GM12878 (cell line): Measurements from ENCODE around the gene SRSF1. TPM values are rescaled to one million over a fixed set of nuclear protein-coding genes. Genes with fewer than 3 reads are reported as not detected.

Source experiments
- ATAC-seq: fragments of 200-7000 bp; cut with Tn5 transposase; 3 replicates; pipeline ENCODE4 v1.9.1; 2020; ENCODE audit warnings: mild to moderate bottlenecking, moderate library complexity
- BruUV-seq: library from RNA; stranded (reverse); fragments of 400-500 nt; replicated peaks from 2 replicates; lab custom pipeline; 2021; lab: Mats Ljungman, UMichigan
- CTCF ChIA-PET: fragments of 300-600 bp; sonication (Branson Sonifier 250); formaldehyde crosslinking; extraction: SDS; loops from one replicate; lab custom pipeline; 2021; ENCODE audit warnings: inconsistent platforms; lab: Yijun Ruan, JAX
- POLR2A ChIA-PET: fragments of 350-600 bp; formaldehyde crosslinking; extraction: SDS; loops from one replicate; lab custom pipeline; 2021; ENCODE audit warnings: inconsistent platforms; lab: Charles Lee
- RAD21 ChIA-PET: fragments of 300-600 bp; sonication (Branson Sonifier 250); formaldehyde crosslinking; loops from one replicate; lab custom pipeline; 2023; ENCODE audit warnings: antibody characterized with exemption; ENCODE audit not compliant: unreplicated experiment; lab: Charles Lee
- SMC1A ChIA-PET: fragments of 300-600 bp; sonication (Branson Sonifier 250); formaldehyde crosslinking; loops from one replicate; lab custom pipeline; 2023; ENCODE audit not compliant: unreplicated experiment, uncharacterized antibody; lab: Charles Lee
- DNase-seq: peaks from one replicate; pipeline ENCODE4 v3.0.0-alpha.2; 2011; ENCODE audit warnings: low read depth, low spot score
- FAIRE-seq: peaks from 3 replicates; lab custom pipeline; 2011; peaks lifted over from hg19 to GRCh38; lab: Jason Lieb, UNC
- H2AFZ ChIP-seq: 2 replicates; pipeline ENCODE4 v1.6.0; 2011; ENCODE audit warnings: low read depth, low read length, control low read depth; ENCODE audit not compliant: control insufficient read depth
- H3K27ac ChIP-seq: 2 replicates; pipeline ENCODE4 v1.5.1; 2011; ENCODE audit warnings: control low read depth; ENCODE audit not compliant: control insufficient read depth, insufficient read depth
- H3K27me3 ChIP-seq, 2 experiments: replicated peaks in 1 of 2; 2 replicates each; pipeline versions ENCODE4 v1.6.0 to v1.6.1; 2011; ENCODE audit warnings: low read length in 1 of 2; ENCODE audit not compliant: control insufficient read depth in 2 of 2, insufficient read depth in 2 of 2
- H3K36me3 ChIP-seq, 2 experiments: 2 replicates each; pipeline ENCODE4 v1.5.1; 2011; ENCODE audit warnings: low read length in 1 of 2; ENCODE audit not compliant: control insufficient read depth in 2 of 2, insufficient read depth in 2 of 2
- H3K4me1 ChIP-seq: 2 replicates; pipeline ENCODE4 v1.6.1; 2011; ENCODE audit warnings: mild to moderate bottlenecking, low read length, moderate library complexity, mixed read lengths; ENCODE audit not compliant: control insufficient read depth, insufficient read depth
- H3K4me2 ChIP-seq: 2 replicates; pipeline ENCODE4 v1.6.0; 2011; ENCODE audit warnings: control low read depth; ENCODE audit not compliant: control insufficient read depth, insufficient read depth
- H3K4me3 ChIP-seq: fragments of 200-600 bp; sonication (generic); 2 replicates; pipeline ENCODE4 v1.5.1; 2016
- H3K79me2 ChIP-seq: 2 replicates; pipeline ENCODE4 v1.6.0; 2011; ENCODE audit warnings: low read length; ENCODE audit not compliant: control insufficient read depth, insufficient read depth
- H3K9ac ChIP-seq: 2 replicates; pipeline ENCODE4 v1.8.0; 2011; ENCODE audit warnings: low read length, control low read depth, mixed read lengths; ENCODE audit not compliant: control insufficient read depth, insufficient read depth
- H3K9me3 ChIP-seq: replicated peaks from 3 replicates; pipeline ENCODE4 v1.5.1; 2011; ENCODE audit warnings: mild to moderate bottlenecking, low read length; ENCODE audit not compliant: control insufficient read depth, insufficient read depth
- H4K20me1 ChIP-seq: 2 replicates; pipeline ENCODE4 v1.6.0; 2011; ENCODE audit not compliant: control insufficient read depth, insufficient read depth
- CBFB ChIP-seq: IDR thresholded peaks from 2 replicates; pipeline ENCODE4 v1.6.1; 2016; ENCODE audit warnings: antibody characterized with exemption, low read depth
- CHD2 ChIP-seq: IDR thresholded peaks from 2 replicates; pipeline ENCODE4 v1.6.1; 2011; ENCODE audit warnings: low read depth, low read length, improper control_type of control experiment, borderline replicate concordance
- CREB1 ChIP-seq: IDR thresholded peaks from 2 replicates; pipeline ENCODE4 v1.6.1; 2012; ENCODE audit warnings: low read depth, mild to moderate bottlenecking, inconsistent platforms
- HDAC2 ChIP-seq: fragments of 200-600 bp; sonication (generic); IDR thresholded peaks from 2 replicates; pipeline ENCODE4 v1.6.1; 2017
- IRF4 ChIP-seq: IDR thresholded peaks from 2 replicates; pipeline ENCODE4 v1.6.1; 2011; ENCODE audit warnings: low read depth, low read length
- JUNB ChIP-seq: IDR thresholded peaks from 2 replicates; pipeline ENCODE4 v1.6.1; 2016; ENCODE audit warnings: antibody characterized with exemption, mild to moderate bottlenecking
- KAT2A ChIP-seq: conservative IDR thresholded peaks from 2 replicates; pipeline ENCODE4 v1.6.1; 2011; ENCODE audit warnings: low read depth, low read length; ENCODE audit not compliant: control insufficient read depth
- MXI1 ChIP-seq: fragments of 150-350 bp; IDR thresholded peaks from 2 replicates; pipeline ENCODE4 v1.6.1; 2011; ENCODE audit warnings: low read depth, mild to moderate bottlenecking, inconsistent platforms, low read length, improper control_type of control experiment
- NFYA ChIP-seq: IDR thresholded peaks from 2 replicates; pipeline ENCODE4 v1.6.1; 2011; ENCODE audit warnings: low read depth, mild to moderate bottlenecking, low read length, improper control_type of control experiment, borderline replicate concordance
- SMARCA5 ChIP-seq: fragments of 450-650 bp; IDR thresholded peaks from 2 replicates; pipeline ENCODE4 v1.6.1; 2017; ENCODE audit warnings: mild to moderate bottlenecking
- SP1 ChIP-seq: IDR thresholded peaks from one replicate; pipeline ENCODE4 v1.6.1; 2011; ENCODE audit warnings: low read depth, low read length
- STAT1 ChIP-seq: fragments of 450-650 bp; conservative IDR thresholded peaks from 2 replicates; pipeline ENCODE4 v1.6.1; 2014; ENCODE audit warnings: antibody characterized with exemption, mild to moderate bottlenecking
- WRNIP1 ChIP-seq: IDR thresholded peaks from 2 replicates; pipeline ENCODE4 v1.6.1; 2011; ENCODE audit warnings: low read depth, low read length, improper control_type of control experiment, borderline replicate concordance
- YY1 ChIP-seq: IDR thresholded peaks from 2 replicates; pipeline ENCODE4 v1.6.1; 2011; ENCODE audit warnings: low read depth, mild to moderate bottlenecking, low read length
- WGBS: methylation state at CpG from one replicate; pipeline ENCODE4 v1.1.6; 2016; ENCODE audit warnings: low lambda C conversion rate; ENCODE audit not compliant: insufficient replicate concordance, insufficient coverage; ENCODE audit errors: missing lambda C conversion rate; 5-methylcytosine and 5-hydroxymethylcytosine counted together
- in situ Hi-C: fragments of 300-500 bp; cut with MboI; formaldehyde crosslinking; loops from 9 replicates; pipeline ENCODE4 v1.14.3; 2018; ENCODE audit warnings: mixed read lengths
- intact Hi-C: fragments of 100-400 bp; cut with micrococcal nuclease; formaldehyde crosslinking; loops from one replicate; pipeline ENCODE4 v1.14.2; 2022; ENCODE audit not compliant: unreplicated experiment
- polyA plus RNA-seq, 11 experiments: library from polyadenylated mRNA; depleted of rRNA in 4 of 11; unstranded in 6 of 11; stranded (reverse) in 5 of 11; fragments of >200 nt; fragmentation: Nextera tagmentation in 4 of 11; fragmentation: Illumina TruSeq in 1 of 11; extraction: Ambion mirVana in 4 of 11; extraction: Trizol in 1 of 11; gene quantifications; 1 replicate in 1 of 11; 2 replicates in 10 of 11; pipeline versions ENCODE4 v1.2.1 to v1.2.3, GENCODE V29; 2011 to 2016; ENCODE audit warnings: inconsistent platforms in 2 of 11, missing spikeins in 2 of 11, low read depth in 1 of 11
- total RNA-seq, 4 experiments: library from RNA; depleted of rRNA in 3 of 4; stranded (reverse); fragments of >200 nt in 3 of 4; fragmentation: Illumina TruSeq in 1 of 4; extraction: Trizol in 1 of 4; gene quantifications; 2 replicates each; pipeline versions ENCODE4 v1.2.1 to v1.2.3, GENCODE V29; 2013 to 2021
- TF ChIP-seq, protein P1 (sequence below): IDR thresholded peaks from 2 replicates; pipeline ENCODE4 v1.6.1; 2012; ENCODE audit warnings: low read depth, low read length, improper control_type of control experiment
- TF ChIP-seq, protein P2 (sequence below): IDR thresholded peaks from 2 replicates; pipeline ENCODE4 v1.6.1; 2011; ENCODE audit warnings: low read depth, low read length, improper control_type of control experiment, borderline replicate concordance
- TF ChIP-seq, protein P3 (sequence below): fragments of 450-650 bp; IDR thresholded peaks from 2 replicates; pipeline ENCODE4 v1.6.1; 2017; ENCODE audit warnings: low read depth, mild to moderate bottlenecking, moderate library complexity

The SRSF1 gene
- total and polyA plus RNA-seq, 10 of the 15 experiments (the other 5 are each of a cell fraction or from before 2014, with no cell fraction given): 101 to 474 (median 404) TPM

DNA sequence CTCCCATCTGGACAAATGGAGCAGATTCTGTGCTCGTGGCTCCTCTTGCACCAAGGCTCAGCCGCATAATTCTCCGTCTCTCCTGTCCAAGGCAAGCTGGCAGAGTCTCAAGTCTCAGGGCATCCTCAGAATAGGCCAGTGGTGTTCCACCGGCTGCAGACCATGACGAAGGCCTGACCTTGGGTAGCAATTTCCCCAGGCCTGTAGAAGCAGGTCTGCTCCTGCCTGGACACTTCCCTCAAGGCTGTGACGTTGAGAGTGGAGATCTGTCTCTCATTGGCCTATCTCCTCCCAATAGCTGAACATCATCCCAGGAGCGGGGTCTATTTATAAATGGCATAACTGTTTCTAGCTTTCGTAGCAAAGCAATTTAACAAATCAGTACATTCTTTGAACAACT, 33.3 kb upstream of the SRSF1 start (continued):
- TF ChIP-seq YY1 (no peak), IRF4 (no peak), JUNB (no peak), SP1 (no peak)
- TF ChIP-seq, protein P1, sequence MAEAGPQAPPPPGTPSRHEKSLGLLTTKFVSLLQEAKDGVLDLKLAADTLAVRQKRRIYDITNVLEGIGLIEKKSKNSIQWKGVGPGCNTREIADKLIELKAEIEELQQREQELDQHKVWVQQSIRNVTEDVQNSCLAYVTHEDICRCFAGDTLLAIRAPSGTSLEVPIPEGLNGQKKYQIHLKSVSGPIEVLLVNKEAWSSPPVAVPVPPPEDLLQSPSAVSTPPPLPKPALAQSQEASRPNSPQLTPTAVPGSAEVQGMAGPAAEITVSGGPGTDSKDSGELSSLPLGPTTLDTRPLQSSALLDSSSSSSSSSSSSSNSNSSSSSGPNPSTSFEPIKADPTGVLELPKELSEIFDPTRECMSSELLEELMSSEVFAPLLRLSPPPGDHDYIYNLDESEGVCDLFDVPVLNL: no peak

DNA sequence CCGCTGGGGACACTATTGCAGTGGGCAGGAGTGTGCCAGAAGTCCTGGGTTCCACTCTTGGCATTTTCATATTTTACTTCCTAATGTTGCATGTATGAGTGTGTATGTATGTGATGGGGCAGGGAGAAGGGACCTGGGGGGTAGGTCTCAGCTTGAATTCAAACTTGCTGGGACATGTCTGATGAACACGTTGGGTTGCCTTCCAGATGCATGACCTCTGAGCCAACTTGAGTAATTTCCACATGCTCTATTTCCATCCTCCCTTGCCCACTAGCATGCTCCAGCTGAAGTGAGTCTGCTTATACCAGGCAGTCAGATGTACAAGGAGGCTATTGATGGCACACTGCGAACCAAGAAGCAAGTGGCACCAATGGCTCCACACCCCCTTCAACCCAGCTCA, 32.9 kb upstream of the SRSF1 start:
- Histone ChIP-seq H3K36me3 (no peaks in the 10 kb centered on the region), H3K4me3 (no peak overlapping the region), H3K9me3 (no peaks in the 10 kb centered on the region), H3K79me2 (no peaks in the 10 kb centered on the region), H3K27me3 (0 out of 4 replicates have a peak, but pooled peaks cover 0 to 2% of the 10 kb centered on the region in 2 experiments), H3K4me1 (no peaks in the 10 kb centered on the region), H3K27ac (no peak overlapping the region), H2AFZ (no peak overlapping the region), H3K4me2 (no peak overlapping the region), H4K20me1 (no peaks in the 10 kb centered on the region), H3K9ac (no peak overlapping the region)
- CTCF ChIA-PET: no interaction called here
- DNase-seq: no peak
- ATAC-seq: no peak
- intact Hi-C loops: no loop called here
- SMC1A ChIA-PET: no interaction called here
- no TSS peak for BruUV-seq
- TF ChIP-seq SMARCA5 (no peak), WRNIP1 (no peak), KAT2A (no peak), HDAC2 (no peak), STAT1 (no peak), CREB1 (no peak), CHD2 (no peak), CBFB (no peak), NFYA (no peak), MXI1 (no peak)
- TF ChIP-seq, protein P2, sequence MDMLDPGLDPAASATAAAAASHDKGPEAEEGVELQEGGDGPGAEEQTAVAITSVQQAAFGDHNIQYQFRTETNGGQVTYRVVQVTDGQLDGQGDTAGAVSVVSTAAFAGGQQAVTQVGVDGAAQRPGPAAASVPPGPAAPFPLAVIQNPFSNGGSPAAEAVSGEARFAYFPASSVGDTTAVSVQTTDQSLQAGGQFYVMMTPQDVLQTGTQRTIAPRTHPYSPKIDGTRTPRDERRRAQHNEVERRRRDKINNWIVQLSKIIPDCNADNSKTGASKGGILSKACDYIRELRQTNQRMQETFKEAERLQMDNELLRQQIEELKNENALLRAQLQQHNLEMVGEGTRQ: no peak
- TF ChIP-seq, protein P3, sequence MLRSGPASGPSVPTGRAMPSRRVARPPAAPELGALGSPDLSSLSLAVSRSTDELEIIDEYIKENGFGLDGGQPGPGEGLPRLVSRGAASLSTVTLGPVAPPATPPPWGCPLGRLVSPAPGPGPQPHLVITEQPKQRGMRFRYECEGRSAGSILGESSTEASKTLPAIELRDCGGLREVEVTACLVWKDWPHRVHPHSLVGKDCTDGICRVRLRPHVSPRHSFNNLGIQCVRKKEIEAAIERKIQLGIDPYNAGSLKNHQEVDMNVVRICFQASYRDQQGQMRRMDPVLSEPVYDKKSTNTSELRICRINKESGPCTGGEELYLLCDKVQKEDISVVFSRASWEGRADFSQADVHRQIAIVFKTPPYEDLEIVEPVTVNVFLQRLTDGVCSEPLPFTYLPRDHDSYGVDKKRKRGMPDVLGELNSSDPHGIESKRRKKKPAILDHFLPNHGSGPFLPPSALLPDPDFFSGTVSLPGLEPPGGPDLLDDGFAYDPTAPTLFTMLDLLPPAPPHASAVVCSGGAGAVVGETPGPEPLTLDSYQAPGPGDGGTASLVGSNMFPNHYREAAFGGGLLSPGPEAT: no peak
- FAIRE-seq: no peak
- in situ Hi-C loops: no loop called here
- POLR2A ChIA-PET: no interaction called here
- 10% methylated on average over 3 of the region's 3 CpGs for WGBS
- RAD21 ChIA-PET: no interaction called here
